HAP-1 (cell line): ENCODE measurements around the gene NTMT2.

Experiments used
- DNase-seq, 2 experiments: peaks; one replicate each; pipeline ENCODE4 v3.0.0-alpha.2; 2016 to 2020; ENCODE audit warnings: low spot score in 2 of 2
- H3K27me3 ChIP-seq: fragments of 250-450 bp; sonication (Bioruptor Pico); 2 replicates; pipeline ENCODE4 v1.5.1; 2020; ENCODE audit warnings: low read depth, mild to moderate bottlenecking, moderate library complexity
- H3K36me3 ChIP-seq: fragments of 250-450 bp; sonication (Bioruptor Pico); replicated peaks from 2 replicates; pipeline ENCODE4 v1.5.1; 2020; ENCODE audit warnings: mild to moderate bottlenecking
- H3K4me1 ChIP-seq: fragments of 250-450 bp; sonication (Bioruptor Pico); 2 replicates; pipeline ENCODE4 v1.5.1; 2020; ENCODE audit warnings: mild to moderate bottlenecking
- H3K4me3 ChIP-seq: fragments of 250-450 bp; sonication (Bioruptor Pico); 2 replicates; pipeline ENCODE4 v1.5.1; 2020; ENCODE audit warnings: mild to moderate bottlenecking, moderate library complexity
- H3K9me3 ChIP-seq: fragments of 250-450 bp; sonication (Bioruptor Pico); 2 replicates; pipeline ENCODE4 v1.5.1; 2020; ENCODE audit warnings: mild to moderate bottlenecking, moderate library complexity
- in situ Hi-C: fragments of 300-500 bp; cut with MboI; formaldehyde crosslinking; loops from 3 replicates; pipeline ENCODE4 v1.14.3; 2020; ENCODE audit warnings: low sequenced_read_pairs, inconsistent platforms, mixed read lengths

The NTMT2 gene

DNA sequence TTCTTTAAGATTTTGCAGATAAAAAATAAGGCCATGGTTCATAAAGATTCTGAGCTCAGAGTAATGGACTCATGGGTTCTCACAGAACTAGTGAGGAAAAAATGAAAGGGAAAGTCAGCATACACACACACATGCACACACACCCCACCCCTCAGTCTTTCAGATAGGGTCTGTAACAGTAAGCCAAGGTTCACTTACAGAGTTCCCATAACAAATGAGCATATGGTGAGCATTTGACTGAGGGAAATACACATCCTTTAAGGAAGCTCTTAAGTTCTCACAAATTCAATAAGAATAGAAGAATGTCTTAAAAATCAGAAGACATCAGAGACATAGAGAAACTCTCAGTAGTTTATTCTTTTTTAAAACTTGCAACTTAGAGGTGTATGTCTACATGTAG is 57.9 kb downstream of the NTMT2 start:
- no peaks in the 10 kb centered on the region for H3K27me3 ChIP-seq
- in situ Hi-C loops, result no loop called here
- DNase-seq, result no peak
- no peaks in the 10 kb centered on the region for H3K36me3 ChIP-seq
- H3K9me3 ChIP-seq, result peaks cover 5% of the 10 kb centered on the region; the same call in 1 of the 2 replicates
- no peak overlapping the region for H3K4me3 ChIP-seq
- peaks cover 11% of the 10 kb centered on the region for H3K4me1 ChIP-seq

- DNase-seq, result peak in 1 of 2 experiments; percentile 46
- in situ Hi-C loops, result no loop called here
Observed at GRCh38 chr1:170204121-170204520, 58.4 kb downstream of the NTMT2 start.

GRCh38 chr1:170205301-170205700 is 59.5 kb downstream of the NTMT2 start:
- Histone ChIP-seq H3K36me3 (no peaks in the 10 kb centered on the region), H3K4me1 (peaks cover 17% of the 10 kb centered on the region), H3K4me3 (no peak overlapping the region), H3K27me3 (no peaks in the 10 kb centered on the region), H3K9me3 (peaks cover 5% of the 10 kb centered on the region; the same call in 1 of the 2 replicates)
- no peak for DNase-seq
- in situ Hi-C loops, result no loop called here

More at GRCh38 chr1:170204121-170204520, 58.4 kb downstream of the NTMT2 start:
- H3K4me3 ChIP-seq, result no peak overlapping the region
- peaks cover 5% of the 10 kb centered on the region; the same call in 1 of the 2 replicates for H3K9me3 ChIP-seq
- H3K27me3 ChIP-seq, result no peaks in the 10 kb centered on the region
- H3K36me3 ChIP-seq, result no peaks in the 10 kb centered on the region
- peaks cover 13% of the 10 kb centered on the region for H3K4me1 ChIP-seq

GRCh38 chr1:170209125-170209524 is 63.4 kb downstream of the NTMT2 start:
- in situ Hi-C loops, result no loop called here
- peak; percentile 25 to 60 for DNase-seq
- Histone ChIP-seq H3K27me3 (no peaks in the 10 kb centered on the region), H3K4me1 (peaks cover 24% of the 10 kb centered on the region), H3K9me3 (peaks cover 5% of the 10 kb centered on the region; the same call in 1 of the 2 replicates), H3K36me3 (no peaks in the 10 kb centered on the region), H3K4me3 (no peak overlapping the region)

DNA sequence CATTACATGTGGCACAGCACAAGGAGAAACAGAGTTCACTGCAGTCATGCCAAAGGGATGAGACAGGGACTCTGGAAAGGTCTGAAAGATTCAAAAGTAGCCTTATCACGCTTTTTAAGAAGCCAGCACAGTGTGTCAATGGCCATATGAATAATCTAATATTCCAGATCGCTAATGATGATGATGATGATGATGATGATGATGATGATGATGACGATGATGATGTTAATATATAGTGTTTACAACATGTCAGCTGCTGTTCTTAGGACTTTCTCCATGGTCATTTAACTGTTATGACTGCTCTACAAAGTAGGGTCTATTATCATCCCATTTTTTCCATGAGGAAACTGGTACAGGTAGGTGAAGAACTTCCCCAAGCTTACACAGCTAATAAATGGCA is 64.4 kb downstream of the NTMT2 start:
- H3K36me3 ChIP-seq, result no peaks in the 10 kb centered on the region
- in situ Hi-C loops, result no loop called here
- no peak overlapping the region for H3K4me3 ChIP-seq
- peaks cover 5% of the 10 kb centered on the region; the same call in 1 of the 2 replicates for H3K9me3 ChIP-seq
- H3K27me3 ChIP-seq, result no peaks in the 10 kb centered on the region
- peaks cover 23% of the 10 kb centered on the region for H3K4me1 ChIP-seq
- no peak for DNase-seq

DNA sequence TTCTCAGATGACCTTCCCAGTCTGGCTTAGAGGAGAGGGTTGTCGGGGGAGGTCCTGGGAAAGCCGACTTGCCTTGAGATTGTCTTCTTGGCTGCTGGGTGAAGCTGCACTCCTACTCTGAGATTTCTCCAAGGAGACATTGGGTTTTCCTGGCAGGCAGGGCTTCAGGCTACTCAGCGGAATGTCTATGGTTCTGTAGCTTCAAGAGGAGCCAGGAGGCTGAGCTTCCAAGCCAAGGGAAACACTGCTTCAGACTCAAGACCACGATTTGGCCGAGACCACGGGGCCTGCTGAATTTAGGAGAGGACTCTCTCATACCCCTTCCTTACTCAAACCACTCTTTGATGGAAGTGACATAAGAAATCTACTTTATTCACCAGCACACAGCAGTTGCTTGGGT is 67.8 kb downstream of the NTMT2 start:
- Histone ChIP-seq H3K4me1 (peaks cover 22% of the 10 kb centered on the region), H3K36me3 (no peaks in the 10 kb centered on the region), H3K9me3 (no peaks in the 10 kb centered on the region), H3K4me3 (no peak overlapping the region), H3K27me3 (no peaks in the 10 kb centered on the region)
- no peak for DNase-seq
- in situ Hi-C loops, result no loop called here

DNA sequence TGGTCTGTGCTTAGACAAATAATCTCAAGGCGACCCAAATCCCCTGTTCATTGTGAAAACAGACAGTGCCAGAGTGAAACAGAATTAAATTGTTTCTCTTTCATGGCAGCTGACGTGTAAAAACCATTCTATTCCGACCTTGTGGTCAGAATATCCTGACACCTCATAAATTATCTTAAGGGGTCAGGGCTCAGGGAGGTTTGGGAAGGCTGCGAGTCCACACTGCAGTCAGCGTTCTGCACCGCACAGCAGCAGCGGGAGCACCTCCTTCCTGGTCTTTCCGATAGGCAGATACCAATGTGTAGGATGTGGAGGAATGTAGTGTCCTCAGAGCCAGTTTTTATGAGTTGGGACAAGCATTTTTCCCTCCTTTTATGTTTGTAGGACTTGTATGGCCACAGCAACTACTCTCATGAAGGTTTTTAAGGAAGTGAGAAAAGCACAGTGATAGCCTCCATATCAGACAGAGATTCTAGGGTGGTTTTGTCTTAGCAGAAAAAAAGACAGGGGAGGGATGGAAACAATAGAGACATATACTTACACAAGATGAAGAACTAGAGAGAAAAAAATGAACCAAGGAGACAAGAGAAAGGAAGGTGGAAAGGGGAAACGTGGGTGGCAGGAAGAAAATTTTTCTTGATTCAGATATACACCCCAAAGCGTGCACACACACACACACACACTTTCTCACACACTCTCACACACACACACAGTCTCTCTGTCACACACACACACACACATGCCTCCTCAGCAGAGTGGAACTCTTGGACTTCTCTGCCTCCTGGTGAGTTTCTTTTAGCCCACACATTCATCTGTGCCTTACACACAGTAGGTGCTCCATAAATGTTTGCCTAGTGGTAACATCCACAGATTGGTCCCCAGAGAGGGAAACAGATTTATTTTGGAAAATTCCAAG is 68.6 kb downstream of the NTMT2 start:
- peaks cover 19% of the 10 kb centered on the region for H3K4me1 ChIP-seq
- no peaks in the 10 kb centered on the region for H3K9me3 ChIP-seq
- no peaks in the 10 kb centered on the region for H3K27me3 ChIP-seq
- no peaks in the 10 kb centered on the region for H3K36me3 ChIP-seq
- in situ Hi-C loops, result no loop called here
- peak; percentile 46 to 56 for DNase-seq
- no peak overlapping the region for H3K4me3 ChIP-seq

DNA sequence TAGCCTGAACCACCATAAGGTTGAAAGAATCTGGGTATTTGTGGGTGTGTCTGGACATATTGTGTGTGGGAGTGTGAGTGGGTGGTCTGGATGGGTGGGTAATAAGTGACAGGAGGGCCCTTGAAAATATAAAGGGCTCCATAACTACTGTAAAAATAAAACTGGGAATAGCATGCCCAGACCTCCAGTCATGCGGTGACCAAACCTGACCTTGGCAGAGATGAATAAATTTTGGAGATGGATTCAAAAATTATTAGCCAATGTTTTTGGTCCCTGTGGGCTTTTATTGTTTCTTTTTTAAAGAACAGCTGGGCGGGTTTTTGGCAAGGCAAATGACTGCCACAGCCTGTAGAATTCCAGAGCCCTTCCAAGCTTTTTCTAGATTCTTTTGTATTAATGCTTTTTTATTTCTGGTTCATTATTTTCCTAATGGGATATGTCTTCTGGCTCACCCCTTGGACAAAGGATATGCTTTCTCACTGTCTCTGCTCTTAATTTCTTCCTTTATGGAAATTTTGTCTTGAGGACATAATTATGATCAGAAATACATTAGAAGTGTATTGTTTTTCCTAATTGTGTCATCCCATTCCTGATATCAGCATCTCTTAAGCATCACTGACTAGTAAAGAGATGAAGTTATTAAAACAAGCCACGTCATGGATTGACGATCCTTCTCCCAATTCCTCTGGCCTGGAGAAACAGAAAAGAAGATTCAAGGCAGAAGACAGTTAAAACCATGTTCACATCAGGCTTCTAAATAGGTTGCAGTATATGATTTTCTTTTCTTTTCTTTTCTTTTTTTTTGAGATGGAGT is 69.5 kb downstream of the NTMT2 start:
- in situ Hi-C loops, result no loop called here
- H3K36me3 ChIP-seq, result no peaks in the 10 kb centered on the region
- H3K4me3 ChIP-seq, result no peak overlapping the region
- H3K27me3 ChIP-seq, result no peaks in the 10 kb centered on the region
- H3K9me3 ChIP-seq, result no peaks in the 10 kb centered on the region
- H3K4me1 ChIP-seq, result peaks cover 20% of the 10 kb centered on the region
- DNase-seq, result no peak

DNA sequence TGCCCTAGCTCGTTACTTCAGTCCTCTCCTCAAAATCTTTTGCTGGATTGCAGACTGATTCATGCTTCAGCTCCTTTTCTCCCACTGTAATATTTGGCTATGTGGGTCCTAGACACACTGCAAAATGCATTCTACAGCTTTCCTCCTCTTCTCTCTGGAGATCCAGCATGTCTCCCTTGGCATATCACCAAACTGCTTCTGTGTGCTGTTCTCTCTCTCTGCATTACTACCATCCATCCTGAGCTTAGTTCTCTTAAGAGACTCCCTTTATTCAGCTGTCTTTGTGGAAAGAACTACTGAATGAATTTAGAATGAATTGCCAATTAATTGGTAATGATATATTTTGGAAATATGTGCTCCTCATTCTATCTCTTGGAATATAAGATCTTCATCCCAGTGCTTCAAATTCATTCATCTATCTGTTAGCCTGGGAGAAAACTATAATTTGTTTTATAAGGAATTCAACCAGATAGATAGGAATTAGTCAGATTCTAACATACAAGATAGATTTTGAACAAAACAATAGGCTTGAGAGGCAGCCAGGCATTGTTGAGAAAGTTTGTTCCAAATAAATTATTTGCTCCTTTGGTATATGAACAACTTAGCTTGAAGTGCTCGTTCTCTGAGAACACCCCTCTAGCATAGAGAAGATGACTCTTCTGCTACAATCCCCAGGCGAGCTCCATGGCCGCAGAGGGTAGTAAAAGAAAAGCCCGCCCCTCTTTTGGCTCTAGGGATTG is 71.9 kb downstream of the NTMT2 start:
- DNase-seq, result no peak
- in situ Hi-C loops, result no loop called here

GRCh38 chr1:170218257-170218650 is 72.5 kb downstream of the NTMT2 start:
- H3K4me3 ChIP-seq, result no peak overlapping the region
- no peaks in the 10 kb centered on the region for H3K9me3 ChIP-seq
- H3K27me3 ChIP-seq, result no peaks in the 10 kb centered on the region
- in situ Hi-C loops, result no loop called here
- no peak for DNase-seq
- no peaks in the 10 kb centered on the region for H3K36me3 ChIP-seq
- H3K4me1 ChIP-seq, result peaks cover 21% of the 10 kb centered on the region

More for the DNA sequence above, 71.9 kb downstream of the NTMT2 start:
- Histone ChIP-seq H3K4me1 (peaks cover 21% of the 10 kb centered on the region), H3K27me3 (no peaks in the 10 kb centered on the region), H3K9me3 (no peaks in the 10 kb centered on the region), H3K4me3 (no peak overlapping the region), H3K36me3 (no peaks in the 10 kb centered on the region)
